HL-60/S4 (cell line): Measurements from ENCODE around the gene MOGAT3.

ENCODE experiments used
- in situ Hi-C: fragments of 300-500 bp; cut with MboI; formaldehyde crosslinking; loops from 2 replicates; pipeline ENCODE4 v1.14.3; 2022; ENCODE audit warnings: low sequenced_read_pairs

The MOGAT3 gene

DNA sequence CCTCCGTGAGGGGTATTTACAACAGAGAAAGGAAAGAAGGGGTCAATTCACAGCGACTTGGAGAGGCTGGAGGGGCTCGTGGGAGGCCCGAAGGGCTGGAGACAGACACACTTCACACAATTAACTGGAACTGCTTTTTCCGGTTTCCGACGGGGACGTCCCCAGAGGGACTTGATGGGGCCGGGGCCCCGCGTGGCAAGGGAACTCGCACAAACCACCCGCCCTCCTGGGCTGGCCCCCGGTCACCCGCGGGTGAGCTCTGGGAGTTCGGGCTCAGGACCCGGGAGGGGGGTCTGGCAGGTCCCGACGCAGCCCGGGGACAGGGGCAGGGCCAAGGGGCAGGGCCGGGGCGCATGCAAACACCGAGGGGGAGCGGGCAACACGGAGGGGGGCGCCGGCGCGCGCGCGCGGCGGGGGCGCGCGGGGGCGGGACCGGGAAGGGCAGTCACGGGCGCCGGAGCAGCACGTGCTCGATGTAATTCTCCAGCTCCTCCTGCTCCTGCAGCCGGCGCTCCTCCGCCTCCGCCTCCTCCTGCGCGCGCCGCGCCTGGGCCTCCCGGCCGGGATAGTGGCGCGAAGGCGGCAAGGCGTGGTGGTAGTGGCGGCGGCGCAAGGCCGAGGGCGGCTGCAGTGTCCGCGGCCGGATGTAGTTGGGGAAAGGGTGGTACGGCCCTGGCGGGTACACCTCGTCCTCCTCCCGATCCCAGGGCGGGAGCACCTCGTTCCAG, 38.1 kb downstream of the MOGAT3 start:
- in situ Hi-C loops: no loop called here

DNA sequence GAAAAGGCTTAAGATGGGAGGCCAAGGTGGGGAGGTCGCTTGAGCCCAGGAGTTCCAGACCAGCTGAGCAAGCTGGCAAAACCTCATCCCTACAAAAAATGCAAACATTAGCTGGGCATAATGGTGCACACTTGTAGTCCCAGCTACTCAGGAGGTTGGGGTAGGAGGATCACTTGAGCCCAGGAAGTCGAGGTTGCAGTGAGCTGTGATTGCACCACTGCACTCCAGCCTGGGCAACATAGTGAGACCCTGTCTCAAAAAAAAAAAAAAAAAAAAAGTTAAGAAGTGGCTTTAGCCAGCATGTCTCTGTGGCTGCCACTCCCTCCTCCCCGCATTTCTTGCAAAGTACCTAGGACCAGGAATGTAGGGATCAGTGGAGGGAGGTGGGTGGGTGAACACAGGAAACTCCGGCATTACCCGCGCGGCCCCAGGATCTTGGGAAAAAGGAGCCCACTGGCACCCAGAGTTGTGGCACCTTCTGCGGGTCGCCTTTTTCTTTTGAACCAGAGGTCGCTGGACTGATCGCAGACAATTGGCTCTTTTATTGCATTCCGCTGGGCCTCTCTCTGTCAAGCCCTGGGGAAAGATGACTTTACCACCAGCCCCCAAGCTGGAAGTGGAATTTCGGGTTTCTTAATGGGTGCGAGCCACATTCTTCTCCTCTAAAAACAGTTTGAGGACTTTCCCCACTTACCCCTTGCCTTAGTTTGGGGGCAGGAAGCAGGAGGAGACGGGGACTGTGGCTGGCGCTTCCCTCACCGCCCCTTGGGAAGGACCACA, 39.0 kb downstream of the MOGAT3 start:
- in situ Hi-C loops: no loop called here

DNA sequence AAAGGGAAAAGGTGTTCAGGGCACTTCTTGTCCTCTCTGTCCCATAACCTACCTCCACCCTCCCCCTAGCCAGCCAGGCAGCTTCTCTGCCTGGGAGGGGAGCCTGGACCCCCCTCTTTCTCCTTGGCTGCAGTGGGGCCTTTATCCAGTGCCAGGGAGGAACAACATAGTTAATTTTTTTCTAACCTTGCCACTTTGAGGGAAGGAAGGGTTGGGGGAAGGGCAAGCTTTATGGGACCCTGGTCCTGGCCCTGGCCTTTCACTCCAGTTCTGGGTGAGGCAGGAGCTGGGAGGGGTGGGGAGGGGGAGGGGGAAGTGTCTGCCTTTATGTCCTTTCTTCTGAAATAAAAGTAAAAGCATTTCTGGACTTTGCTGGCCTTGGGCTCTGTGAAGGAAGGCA, 39.9 kb downstream of the MOGAT3 start:
- in situ Hi-C loops: no loop called here

DNA sequence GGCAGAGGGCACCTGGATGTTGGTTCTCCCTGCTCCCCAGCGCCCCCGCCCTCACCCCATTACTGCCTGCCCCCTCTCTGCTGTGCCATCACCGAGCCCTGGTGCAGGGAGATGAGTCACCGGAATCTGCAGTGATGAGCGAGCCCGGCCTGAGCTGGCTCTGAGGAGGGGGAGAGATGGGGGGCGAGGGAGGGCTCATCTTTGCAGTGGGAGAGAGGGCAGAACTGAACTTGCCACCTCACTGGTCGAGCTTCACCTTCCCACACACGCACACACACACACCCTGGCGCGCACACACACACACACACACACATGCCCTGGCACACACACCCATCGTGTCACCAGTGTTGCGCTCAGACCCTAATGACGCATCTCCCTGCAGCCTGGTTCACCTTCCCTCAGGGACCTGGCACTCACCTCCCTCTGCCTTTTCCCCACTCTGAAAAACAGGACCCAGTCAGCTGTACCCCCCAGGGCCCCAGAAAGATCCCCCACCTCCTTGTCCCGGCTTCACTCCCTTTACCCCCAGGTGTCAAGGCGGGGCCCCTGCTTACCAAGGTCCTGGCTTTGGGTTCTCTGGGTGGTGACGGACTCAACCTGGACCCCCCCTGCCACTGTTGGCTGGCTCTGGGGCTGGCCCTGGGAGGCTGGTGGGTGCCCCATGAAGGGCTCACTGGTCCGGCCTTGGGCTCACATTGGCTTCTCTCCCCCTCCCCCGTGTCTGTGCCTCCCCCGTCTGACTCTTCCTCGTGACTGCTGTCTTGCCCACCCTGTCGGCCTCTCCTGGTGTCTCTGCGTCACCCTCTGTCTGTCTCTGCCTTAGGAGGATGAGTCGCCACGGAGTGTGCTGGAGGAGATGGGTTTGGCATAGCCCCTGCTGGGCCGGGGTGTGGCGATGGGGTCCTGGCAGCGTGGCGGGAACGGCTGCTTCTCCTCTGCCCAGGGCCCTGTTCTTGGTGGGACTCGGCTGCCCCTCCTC, 40.9 kb downstream of the MOGAT3 start:
- in situ Hi-C loops: no loop called here

DNA sequence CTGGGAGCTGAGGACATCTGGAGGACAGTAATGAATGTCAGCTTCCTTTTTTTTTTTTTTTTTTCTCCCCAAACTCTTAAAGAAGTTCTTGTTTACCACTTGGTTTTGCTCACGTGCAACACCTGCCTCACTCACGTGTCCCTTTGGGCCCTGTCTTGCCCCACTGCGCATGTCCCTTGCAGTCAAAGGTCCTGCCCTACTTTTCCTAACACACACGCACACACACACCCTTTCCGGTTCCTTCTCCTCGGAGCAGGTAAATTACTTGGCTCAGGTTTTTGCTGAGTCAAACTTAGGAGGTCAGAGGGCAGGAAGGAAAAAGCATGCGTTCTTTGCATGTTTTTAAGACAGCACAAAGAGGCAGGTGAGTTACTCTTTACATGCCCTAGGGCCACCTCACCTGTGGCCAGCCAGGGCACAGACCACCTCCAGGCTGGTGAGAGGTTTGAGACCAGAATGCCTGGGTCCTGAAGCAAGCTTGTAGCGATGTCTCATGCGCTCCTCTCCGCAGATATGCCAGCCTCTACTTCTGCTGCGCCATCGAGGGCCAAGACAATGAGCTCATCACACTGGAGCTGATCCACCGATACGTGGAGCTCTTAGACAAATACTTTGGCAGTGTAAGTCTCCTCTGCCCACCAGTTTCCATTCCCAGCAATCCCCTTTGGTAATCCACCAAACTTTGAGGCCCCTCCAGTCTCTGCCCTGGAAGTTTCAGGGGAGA, 43.8 kb downstream of the MOGAT3 start:
- in situ Hi-C loops: no loop called here

DNA sequence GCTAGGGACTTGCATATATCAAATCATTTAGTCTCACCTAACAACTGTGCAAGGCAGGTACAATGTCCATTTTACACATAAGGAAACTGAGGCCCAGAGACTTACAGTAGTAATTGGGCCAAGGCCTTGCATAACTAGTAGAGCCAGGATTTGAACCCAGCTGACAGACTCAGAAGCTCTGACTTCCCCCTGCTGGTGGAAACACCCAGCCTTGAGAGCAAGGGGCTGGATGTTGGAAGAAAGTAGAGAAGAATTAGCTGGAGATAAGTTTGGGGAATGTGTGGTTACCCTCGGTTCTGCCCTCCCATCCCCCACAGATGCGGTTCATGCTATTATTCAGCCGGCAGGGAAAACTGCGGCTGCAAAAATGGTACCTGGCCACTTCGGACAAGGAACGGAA, 44.6 kb downstream of the MOGAT3 start:
- in situ Hi-C loops: no loop called here

DNA sequence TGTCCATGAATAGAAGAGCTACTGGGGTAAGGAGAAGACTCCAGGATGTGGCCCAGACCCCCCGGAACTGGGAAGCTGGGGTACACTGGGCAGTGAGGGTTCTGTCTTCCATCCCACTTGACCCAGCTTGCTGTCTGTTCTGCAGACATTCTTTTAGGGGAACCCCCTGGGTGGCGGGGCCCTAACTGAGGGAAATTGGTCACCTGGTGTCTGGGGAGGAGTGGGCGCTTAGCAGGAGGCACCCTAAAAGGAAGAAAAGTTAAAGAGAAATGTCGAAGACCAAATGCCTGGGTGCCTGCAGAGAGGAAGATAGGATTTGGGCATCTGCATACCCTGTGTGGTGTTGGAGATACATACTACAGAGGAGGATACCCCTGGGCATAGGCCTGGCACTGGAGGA, 45.5 kb downstream of the MOGAT3 start:
- in situ Hi-C loops: no loop called here

DNA sequence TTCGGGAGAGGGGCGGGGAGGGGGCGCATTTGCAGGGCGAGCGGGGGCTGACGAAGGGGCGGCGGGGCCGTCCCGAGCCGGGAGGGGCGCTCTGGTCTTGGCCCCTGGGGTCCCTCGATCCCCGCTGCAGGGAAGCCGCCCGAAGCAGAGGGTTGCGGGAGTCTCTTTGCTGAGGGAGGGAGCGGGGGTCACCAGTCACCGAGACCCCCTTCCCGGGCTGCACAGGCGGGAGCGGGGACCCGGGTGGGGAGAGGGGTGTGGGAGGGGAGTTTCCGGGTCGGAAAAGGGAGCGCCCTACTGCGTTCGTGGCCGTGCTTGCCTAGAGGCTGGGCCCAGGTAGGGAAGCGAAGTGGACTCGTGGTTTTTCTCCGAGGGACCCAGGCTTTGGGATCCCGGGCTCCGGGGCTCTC, 46.1 kb downstream of the MOGAT3 start:
- in situ Hi-C loops: no loop called here

DNA sequence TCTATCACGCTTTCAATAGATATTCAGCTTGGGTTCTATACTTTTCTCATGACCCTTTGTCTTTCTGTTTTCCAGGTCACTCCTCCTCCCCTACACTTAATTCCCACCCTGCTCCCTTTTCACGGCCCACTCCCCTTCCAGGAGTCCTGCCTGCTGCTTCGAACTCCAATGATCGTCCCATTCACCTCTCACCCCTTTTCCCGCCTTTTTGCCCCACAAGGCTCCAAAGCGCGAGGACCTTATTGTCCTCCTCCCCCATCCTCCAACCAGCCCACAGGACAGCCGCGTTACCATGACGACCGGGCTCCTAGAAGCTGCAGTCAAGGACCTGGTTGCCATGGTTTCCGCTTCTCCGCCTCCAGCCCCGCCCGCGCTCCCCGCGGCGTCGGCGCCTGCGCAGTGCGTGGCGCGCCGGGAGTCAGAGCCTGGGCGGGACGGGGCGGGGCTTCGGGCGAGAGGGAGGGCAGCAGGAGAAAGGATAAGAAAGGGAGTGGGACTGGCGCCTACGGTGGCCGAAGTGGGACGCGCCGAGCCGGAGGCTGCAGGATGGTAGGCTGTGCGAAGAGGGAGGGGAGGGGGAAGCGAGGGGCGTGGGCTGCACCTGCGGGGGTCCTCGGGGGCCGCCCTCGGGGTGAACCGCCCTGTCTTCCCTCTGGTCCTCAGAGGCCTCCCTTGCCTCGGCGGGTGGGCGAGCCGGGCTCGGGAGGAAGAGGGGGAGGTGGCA, 46.7 kb downstream of the MOGAT3 start, which contains the start of gene AP1S1:
Gene AP1S1, plus strand, starts transcription at position 508 of the 724 bp plus-strand sequence. Its CDS starts 39 bp downstream, at position 547.
- in situ Hi-C loops: no loop called here

DNA sequence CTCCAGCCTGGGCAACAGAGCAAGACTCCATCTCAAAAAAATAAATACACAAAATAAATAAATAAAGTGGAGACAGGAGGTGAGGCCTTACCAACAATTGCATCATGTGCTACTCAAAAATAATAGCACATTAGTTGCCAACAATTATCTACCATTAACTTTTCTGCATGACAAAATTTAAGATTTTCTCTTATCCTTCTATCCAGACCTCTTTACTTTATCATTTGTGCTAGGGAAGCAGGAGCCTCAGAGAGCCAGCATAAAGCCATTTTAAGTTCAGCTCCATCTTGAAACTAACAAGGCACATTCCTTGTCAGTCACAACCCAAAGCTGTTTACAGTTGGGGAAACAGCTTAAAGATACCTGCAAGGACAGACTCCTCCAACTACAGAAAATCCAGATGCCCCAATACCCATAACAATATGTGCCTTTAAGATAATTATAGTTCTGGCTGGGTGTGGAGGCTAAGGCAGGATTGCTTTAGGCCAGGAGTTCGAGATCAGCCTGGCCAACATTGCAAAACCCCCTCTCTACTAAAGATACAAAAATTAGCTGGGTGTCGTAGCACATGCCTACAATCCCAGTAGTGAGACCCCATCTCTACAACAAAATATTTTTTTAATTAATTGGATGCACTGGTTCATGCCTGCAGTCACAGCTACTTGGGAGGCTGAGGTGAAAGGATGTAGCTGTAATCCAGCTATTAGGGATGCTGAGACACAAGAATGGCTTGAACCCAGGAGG, 48.8 kb downstream of the MOGAT3 start:
- in situ Hi-C loops: no loop called here
